Prostate gland (tissue), 2 donors: Measurements from ENCODE around the gene MRPS24.

Experiments used
- CTCF ChIP-seq, 4 experiments: fragments of 200-600 bp in 2 of 4; fragments of 450-650 bp in 2 of 4; sonication (generic) in 2 of 4; IDR thresholded peaks; 1 replicate in 3 of 4; 2 replicates in 1 of 4; pipeline ENCODE4 v1.5.1; 2016 to 2019; ENCODE audit warnings: antibody characterized with exemption in 4 of 4, mild to moderate bottlenecking in 2 of 4, moderate library complexity in 2 of 4
- POLR2A ChIP-seq: fragments of 450-650 bp; IDR thresholded peaks from one replicate; pipeline ENCODE4 v1.6.1; 2016; ENCODE audit warnings: antibody characterized with exemption, mild to moderate bottlenecking
- POLR2AphosphoS5 ChIP-seq: sonication (generic); formaldehyde crosslinking; IDR thresholded peaks from one replicate; pipeline ENCODE4 v1.6.1; 2017; ENCODE audit warnings: antibody characterized with exemption

GRCh38 chr7:43902542-43903054 is 33.3 kb upstream of the MRPS24 start:
- TF ChIP-seq CTCF (IDR thresholded peaks at IDR 0.05) (no peak), POLR2AphosphoS5 (no peak), POLR2A (no peak)
